Left colon (tissue), 2 donors: ENCODE results near the gene FER. TPM values are rescaled to one million over a fixed set of nuclear protein-coding genes. Genes with fewer than 3 reads are reported as not detected.
"Not testable (repeated sequence)": the region's sequence is repeated elsewhere in the genome, so short reads cannot be mapped to it uniquely, and the experiment has no call there.

Source experiments
- ATAC-seq: fragments of 200-7000 bp; cut with Tn5 transposase; one replicate; pipeline ENCODE4 v1.9.1; 2020; ENCODE audit warnings: mild to moderate bottlenecking, moderate library complexity
- DNase-seq, 2 donors: peaks; one replicate each; pipeline ENCODE4 v3.0.0-alpha.2; 2020
- intact Hi-C, 2 donors: fragments of 100-400 bp; cut with DNase I in 1 of 2; cut with micrococcal nuclease in 1 of 2; formaldehyde crosslinking; loops; one replicate each; pipeline versions ENCODE4 v1.11.2 to v1.14.0; 2022; cut with DNase I, micrococcal nuclease
- total RNA-seq, 2 donors: library from RNA; stranded (reverse); fragmentation: NEBNext Ultra II Directional; extraction: Animal tissue kit (Norgen Biotek cat#: 25700); gene quantifications; one replicate each; pipeline ENCODE4 v1.2.1, GENCODE V29; 2021
- donor health status: DM: no; HTN: no; CAD: no.
- donor health status: DM: yes; HTN: yes; CAD: no.

Gene FER
- total RNA-seq, 2 donors from 2014 or later = 11.6 to 15.6 TPM

GRCh38 chr5:109141222-109142200 lies 393.8 kb downstream of the FER start:
- DNase-seq (no peak), ATAC-seq (peak; percentile 58)
- intact Hi-C loops = no loop called here

- intact Hi-C loops = no loop called here
- no peak for DNase-seq
- peak; percentile 90 for ATAC-seq
Observed at GRCh38 chr5:109143031-109143430, 395.3 kb downstream of the FER start.

DNA sequence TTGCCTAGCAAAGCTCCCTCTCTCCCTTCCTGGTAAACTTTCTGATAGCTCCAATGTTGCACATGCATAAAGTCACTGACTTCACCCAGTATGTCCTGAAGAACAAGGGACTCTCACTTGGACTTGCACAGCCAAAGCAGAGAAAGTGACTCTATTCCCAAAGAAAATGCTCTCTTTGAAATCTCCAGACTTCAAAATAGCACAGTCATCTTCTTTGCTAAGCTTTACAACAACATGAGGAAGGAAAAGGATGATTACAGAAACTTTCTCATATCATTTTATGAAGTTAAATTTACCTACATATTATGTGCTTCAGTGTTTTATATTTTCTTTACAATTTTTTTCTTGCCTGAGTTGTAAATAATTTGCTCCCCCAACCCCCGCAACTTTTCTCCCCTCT lies 397.4 kb downstream of the FER start:
- DNase-seq (no peak), ATAC-seq (no peak)
- intact Hi-C loops = no loop called here

- intact Hi-C loops = no loop called here
- ATAC-seq (no peak), DNase-seq (no peak)
Observed at GRCh38 chr5:109146591-109146990, 398.9 kb downstream of the FER start.

- ATAC-seq (peak; percentile 65), DNase-seq (no peak)
- intact Hi-C loops = no loop called here
Observed at GRCh38 chr5:109152565-109152964, 404.9 kb downstream of the FER start.

- ATAC-seq = no peak
- intact Hi-C loops = no loop called here
Observed at GRCh38 chr5:109155625-109156024, 407.9 kb downstream of the FER start.

DNA sequence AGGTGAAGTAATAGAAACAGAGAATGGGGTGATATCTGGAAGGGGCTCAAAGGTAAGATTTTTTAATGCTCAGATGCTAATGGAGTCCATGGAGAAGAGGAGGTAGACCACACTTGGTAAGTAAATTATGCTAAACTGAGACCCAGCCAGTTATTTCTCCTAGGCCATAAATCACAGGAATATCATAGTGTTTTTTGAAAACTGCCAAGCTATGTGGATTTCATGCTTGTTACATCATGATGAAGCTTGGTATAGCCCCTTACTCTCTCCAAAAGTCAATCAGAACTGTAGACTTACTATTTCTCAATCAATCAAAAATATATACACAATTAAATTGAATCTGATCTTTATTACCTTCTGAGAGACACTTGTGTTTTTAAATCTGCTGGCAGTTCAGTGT lies 409.2 kb downstream of the FER start:
- ATAC-seq = no peak
- intact Hi-C loops = no loop called here
- DNase-seq = no peak

More at GRCh38 chr5:109155625-109156024, 407.9 kb downstream of the FER start:
- DNase-seq = no peak

DNA sequence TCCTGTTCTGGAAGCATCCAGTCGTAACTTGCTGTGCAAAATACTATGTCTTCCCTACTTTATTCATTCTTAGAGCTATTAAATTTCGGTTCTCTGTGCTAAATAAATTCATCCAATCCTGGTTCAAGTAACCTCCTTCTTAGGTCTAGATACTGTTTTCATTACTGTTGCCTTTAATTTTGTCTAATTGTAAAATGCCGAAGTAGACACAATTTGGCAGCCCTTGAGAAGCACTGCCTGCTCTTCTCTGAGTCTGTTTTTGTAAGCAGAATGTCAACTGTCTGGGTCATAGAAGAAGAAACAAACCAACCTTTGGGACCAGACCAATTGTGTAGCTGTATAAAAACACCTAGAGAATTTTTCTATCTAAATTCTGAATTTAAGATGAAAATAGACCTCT lies 412.8 kb downstream of the FER start:
- intact Hi-C loops = no loop called here
- ATAC-seq = no peak
- DNase-seq = no peak

DNA sequence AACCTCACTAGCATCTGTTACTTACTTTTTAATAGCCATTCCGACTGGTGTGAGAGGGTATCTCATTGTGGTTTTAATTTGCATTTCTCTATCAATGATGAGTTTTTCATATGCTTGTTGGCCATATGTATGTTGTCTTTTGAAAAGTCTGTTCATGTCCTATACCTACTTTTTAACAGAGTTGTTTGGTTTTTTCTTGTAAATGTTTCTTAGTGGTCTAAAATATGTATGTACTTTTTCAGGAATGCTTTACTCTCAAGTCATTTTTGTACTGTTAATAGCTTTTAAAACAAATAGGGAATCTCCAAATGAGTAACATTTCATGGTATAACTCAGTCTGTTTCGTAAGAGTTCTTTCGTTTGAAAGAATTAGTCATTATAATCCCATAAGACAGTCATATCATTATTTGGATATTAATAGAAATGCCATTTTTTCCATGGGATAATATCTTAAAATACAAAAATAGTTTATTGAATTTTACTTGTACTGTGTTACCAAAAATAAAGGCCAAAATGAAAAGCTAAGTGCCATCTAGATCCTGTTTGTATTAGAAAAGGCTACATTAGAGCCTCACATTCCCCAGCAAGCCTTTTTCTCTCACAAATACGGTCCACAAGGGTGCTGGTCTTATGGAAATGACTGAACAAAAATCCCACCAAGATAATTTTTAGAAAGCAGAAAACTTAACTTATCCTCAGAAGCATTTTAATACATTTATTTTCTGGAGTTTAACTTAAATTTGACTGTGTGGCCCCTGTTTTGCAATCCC lies 414.4 kb downstream of the FER start:
- intact Hi-C loops = no loop called here
- no peak for ATAC-seq
- DNase-seq = no peak

DNA sequence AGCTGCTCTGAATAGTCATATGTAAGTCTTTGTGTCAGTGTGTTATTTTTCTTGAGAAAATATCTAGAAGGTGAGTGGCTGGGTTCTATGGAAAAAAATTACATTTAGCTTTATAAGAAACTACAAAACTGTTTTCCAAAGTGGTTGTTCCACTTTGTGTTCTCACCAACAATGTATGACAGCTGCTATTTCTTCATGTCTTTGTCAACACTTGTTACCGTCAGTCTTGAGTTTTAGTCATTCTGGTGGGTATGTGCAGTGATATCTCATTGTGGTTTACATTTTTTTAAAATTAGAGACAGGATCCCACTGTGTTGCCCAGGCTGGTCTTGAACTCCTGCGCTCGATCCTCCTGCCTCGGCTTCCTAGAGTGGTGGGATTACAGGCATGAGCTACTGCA lies 415.6 kb downstream of the FER start:
- DNase-seq (no peak), ATAC-seq (no peak)
- intact Hi-C loops = no loop called here

- ATAC-seq (no peak), DNase-seq (no peak)
- intact Hi-C loops = no loop called here
Observed at GRCh38 chr5:109164001-109164400, 416.3 kb downstream of the FER start.

GRCh38 chr5:109167586-109167985 lies 419.9 kb downstream of the FER start:
- intact Hi-C loops = no loop called here
- DNase-seq = no peak

GRCh38 chr5:109168151-109168550 lies 420.5 kb downstream of the FER start:
- DNase-seq = no peak
- ATAC-seq = no peak
- intact Hi-C loops = no loop called here

More at GRCh38 chr5:109167586-109167985, 419.9 kb downstream of the FER start:
- ATAC-seq = no peak

DNA sequence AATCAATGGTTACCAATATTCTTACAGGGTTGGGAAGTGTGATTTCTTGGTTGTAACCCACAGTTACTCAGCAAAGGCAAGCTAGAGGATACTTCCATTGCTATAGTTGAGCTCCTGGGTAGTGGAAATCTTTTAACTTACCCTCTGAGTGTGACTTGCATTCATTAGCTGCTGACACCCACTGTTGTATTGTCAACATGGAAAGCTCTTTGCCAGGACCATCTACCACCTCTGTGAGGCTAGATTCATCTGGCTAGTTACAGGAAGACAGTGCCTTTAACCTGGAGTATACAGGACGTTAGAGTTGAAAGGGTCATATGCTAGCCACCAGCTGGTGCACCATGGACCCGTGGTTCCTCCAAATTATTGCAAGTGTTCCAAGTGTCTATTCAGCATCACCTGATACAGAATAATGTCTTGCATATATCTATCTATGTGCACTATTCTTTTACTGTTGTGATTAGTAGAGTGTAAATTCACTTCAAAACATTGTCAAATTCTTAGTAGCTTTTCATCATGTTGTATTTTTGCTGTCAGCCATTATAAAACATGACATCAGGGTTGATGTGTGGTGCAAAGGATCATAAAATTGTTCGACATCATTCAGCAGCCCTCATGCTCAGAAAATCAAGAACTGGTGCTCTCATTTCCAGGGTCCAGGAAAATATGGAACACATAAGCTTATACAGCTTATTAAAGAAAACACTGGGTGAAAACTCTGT lies 423.1 kb downstream of the FER start:
- DNase-seq (no peak), ATAC-seq (no peak)
- intact Hi-C loops = no loop called here

DNA sequence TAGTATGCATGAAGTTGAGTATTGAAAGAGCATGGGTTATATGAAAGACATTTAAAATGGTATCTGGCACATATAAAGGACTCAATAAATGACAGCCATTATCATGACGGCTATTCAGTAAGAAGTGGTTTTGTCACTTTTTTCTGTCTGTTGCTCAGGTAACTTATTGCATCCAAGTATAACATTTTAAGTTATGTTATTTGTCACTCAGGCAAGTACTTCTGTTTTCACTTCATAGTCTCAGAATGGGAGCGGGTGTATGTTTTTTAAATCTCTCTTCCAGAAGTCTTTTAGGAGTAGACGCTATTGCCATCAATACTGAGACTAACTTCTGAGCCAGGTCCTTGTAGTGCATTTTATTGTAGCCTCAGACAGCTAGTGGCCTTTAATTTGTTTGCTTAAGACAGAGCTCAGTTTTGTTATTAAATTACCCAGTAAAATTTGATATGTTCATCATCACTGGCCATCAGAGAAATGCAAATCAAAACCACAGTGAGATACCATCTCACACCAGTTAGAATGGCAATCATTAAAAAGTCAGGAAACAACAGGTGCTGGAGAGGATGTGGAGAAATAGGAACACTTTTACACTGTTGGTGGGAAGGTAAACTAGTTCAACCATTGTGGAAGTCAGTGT lies 423.9 kb downstream of the FER start:
- intact Hi-C loops, DNase-seq, ATAC-seq: not testable (repeated sequence)

DNA sequence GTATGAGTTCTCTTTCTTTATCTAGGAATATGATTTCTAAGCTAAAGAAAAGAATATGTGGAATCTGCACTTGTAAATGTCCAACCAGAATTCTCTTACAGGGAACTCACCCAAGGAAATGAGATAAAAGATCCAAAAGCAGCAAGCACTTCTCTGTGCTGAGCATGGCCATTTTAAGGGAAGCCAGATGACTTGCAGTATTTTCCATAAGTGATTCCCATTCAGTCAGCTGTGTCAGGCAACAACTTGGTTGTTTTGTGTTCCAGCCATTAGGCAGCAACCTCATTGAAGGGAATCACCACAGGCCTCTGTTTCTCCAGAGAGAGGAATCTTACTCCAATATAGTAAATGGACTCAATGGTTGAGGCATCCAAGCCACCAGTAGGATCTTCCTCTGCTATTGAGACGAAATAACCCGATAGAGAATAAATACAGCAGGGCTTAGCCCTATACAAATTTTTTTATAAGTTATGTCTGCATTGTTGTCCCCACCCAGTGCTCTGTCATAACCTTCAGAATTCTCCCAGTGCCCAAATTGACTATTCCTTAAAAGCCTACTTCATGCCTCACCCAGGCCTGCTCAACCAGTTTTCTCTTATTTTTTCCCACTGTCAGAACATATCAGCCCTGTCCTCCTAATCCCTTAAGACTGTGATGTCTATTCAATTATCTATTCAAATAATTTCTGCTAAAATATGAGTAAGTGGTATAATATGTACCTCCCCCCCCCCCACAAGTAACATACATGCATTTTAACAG lies 425.5 kb downstream of the FER start:
- DNase-seq = no peak
- ATAC-seq = no peak
- intact Hi-C loops = no loop called here

DNA sequence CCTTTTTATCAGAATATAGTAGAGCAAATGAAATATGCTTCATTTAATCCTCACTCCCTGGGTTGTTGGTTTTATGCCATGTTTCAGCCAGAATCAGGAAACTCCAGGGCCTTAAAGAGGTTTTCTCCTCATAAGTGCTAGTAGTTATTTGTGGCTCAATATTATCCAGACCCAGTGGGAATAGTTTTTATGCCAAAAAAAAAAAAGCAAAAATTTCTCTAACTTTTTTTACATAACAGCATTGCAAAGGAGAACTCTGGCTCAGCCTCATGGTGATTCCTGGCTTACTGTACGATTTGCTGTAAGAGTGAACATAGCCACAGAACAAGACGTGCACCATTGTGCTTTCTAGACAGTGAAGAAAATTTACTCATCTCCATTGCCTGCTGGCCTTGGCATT lies 429.5 kb downstream of the FER start:
- intact Hi-C loops = no loop called here
- DNase-seq (no peak), ATAC-seq (no peak)

GRCh38 chr5:109177782-109178181 lies 430.1 kb downstream of the FER start:
- ATAC-seq (no peak), DNase-seq (no peak)
- intact Hi-C loops = no loop called here
